K562 (cell line): Measurements from ENCODE around the gene ZNF622. TPM values are rescaled to one million over a fixed set of nuclear protein-coding genes. Genes with fewer than 3 reads are reported as not detected.

Experiments used
- BRD9 ChIP-seq: fragments of 450-650 bp; IDR thresholded peaks from 2 replicates; pipeline ENCODE4 v1.6.1; 2018; ENCODE audit warnings: low read depth; ENCODE audit not compliant: partially characterized antibody
- CHCHD3 ChIP-seq: fragments of 250-450 bp; sonication (Bioruptor Pico); IDR thresholded peaks from 2 replicates; pipeline ENCODE4 v2.1.2; 2022; ENCODE audit warnings: mild to moderate bottlenecking
- CHD1 ChIP-seq: fragments of 200-600 bp; sonication (generic); IDR thresholded peaks from one replicate; pipeline ENCODE4 v1.6.1; 2012; ENCODE audit warnings: mild to moderate bottlenecking, moderate library complexity, low read length, inconsistent platforms
- FOXP1 ChIP-seq: sonication (generic); formaldehyde crosslinking; IDR thresholded peaks from 2 replicates; pipeline ENCODE4 v1.8.0; 2022; ENCODE audit warnings: mild to moderate bottlenecking, missing genetic modification reagents
- KAT7 ChIP-seq: sonication (generic); formaldehyde crosslinking; IDR thresholded peaks from 2 replicates; pipeline ENCODE4 v1.8.0; 2022; ENCODE audit warnings: missing genetic modification reagents, mild to moderate bottlenecking, borderline replicate concordance
- KLF10 ChIP-seq: fragments of 250-450 bp; sonication (Bioruptor Pico); IDR thresholded peaks from 2 replicates; pipeline ENCODE4 v1.6.1; 2021; ENCODE audit warnings: matching md5 sums
- MAFG ChIP-seq: fragments of 450-650 bp; conservative IDR thresholded peaks from 2 replicates; pipeline ENCODE4 v1.6.1; 2016; ENCODE audit warnings: missing genetic modification characterization, missing compliant biosample characterization
- NFIX ChIP-seq: fragments of 250-450 bp; sonication (Bioruptor Pico); IDR thresholded peaks from 2 replicates; pipeline ENCODE4 v1.4.0; 2020; ENCODE audit warnings: low read depth, mild to moderate bottlenecking, moderate library complexity
- NFRKB ChIP-seq: fragments of 450-650 bp; IDR thresholded peaks from 2 replicates; pipeline ENCODE4 v1.6.1; 2016; ENCODE audit warnings: low read depth
- POLR3A ChIP-seq: IDR thresholded peaks from 2 replicates; pipeline ENCODE4 v1.6.1; 2011; ENCODE audit warnings: borderline replicate concordance, mild to moderate bottlenecking, moderate library complexity; ENCODE audit not compliant: insufficient read length, insufficient read depth; ENCODE audit errors: extremely low read depth
- POLR3G ChIP-seq: IDR thresholded peaks from 2 replicates; pipeline ENCODE4 v1.6.1; 2011; ENCODE audit not compliant: insufficient read length, insufficient replicate concordance; ENCODE audit errors: extremely low read depth
- SLC30A9 ChIP-seq: fragments of 250-450 bp; sonication (Bioruptor Pico); IDR thresholded peaks from 2 replicates; pipeline ENCODE4 v1.8.0; 2022; ENCODE audit warnings: mild to moderate bottlenecking, moderate library complexity
- TBL1XR1 ChIP-seq, 2 experiments: IDR thresholded peaks; 2 replicates each; pipeline ENCODE4 v1.6.1; 2012; ENCODE audit warnings: improper control_type of control experiment in 2 of 2, low read length in 2 of 2, mild to moderate bottlenecking in 1 of 2
- TCF7 ChIP-seq: sonication (generic); IDR thresholded peaks from 2 replicates; pipeline ENCODE4 v1.6.1; 2016; ENCODE audit warnings: antibody characterized with exemption, borderline replicate concordance
- U2AF2 ChIP-seq: fragments of 200-400 bp; formaldehyde crosslinking; optimal IDR thresholded peaks from 2 replicates; pipeline ENCODE3; 2017; ENCODE audit warnings: low read depth, mild to moderate bottlenecking, low read length
- ZC3H4 ChIP-seq: sonication (generic); formaldehyde crosslinking; IDR thresholded peaks from 2 replicates; pipeline ENCODE4 v1.9.0; 2021; ENCODE audit warnings: missing genetic modification reagents, borderline replicate concordance
- ZNF23 ChIP-seq: fragments of 250-450 bp; sonication (Bioruptor Pico); IDR thresholded peaks from 2 replicates; pipeline ENCODE4 v1.4.0; 2020; ENCODE audit warnings: mild to moderate bottlenecking
- ZNF253 ChIP-seq: fragments of 250-450 bp; sonication (Bioruptor Pico); conservative IDR thresholded peaks from 2 replicates; pipeline ENCODE4 v1.6.1; 2021; ENCODE audit warnings: mild to moderate bottlenecking
- ZNF586 ChIP-seq: fragments of 450-650 bp; formaldehyde crosslinking; conservative IDR thresholded peaks from 2 replicates; pipeline ENCODE4 v1.4.0; 2020; ENCODE audit warnings: mild to moderate bottlenecking, moderate library complexity
- polyA plus RNA-seq, 8 experiments: library from polyadenylated mRNA; depleted of rRNA in 4 of 8; stranded (reverse) in 5 of 8; unstranded in 3 of 8; fragments of >200 nt; fragmentation: Nextera tagmentation in 2 of 8; fragmentation: Illumina TruSeq in 1 of 8; extraction: Ambion mirVana in 2 of 8; extraction: Trizol in 1 of 8; gene quantifications; 2 replicates each; pipeline versions ENCODE4 v1.2.1 to v1.2.3, GENCODE V29; 2011 to 2014; ENCODE audit warnings: inconsistent platforms in 1 of 8, missing spikeins in 1 of 8
- total RNA-seq, 7 experiments: library from RNA; depleted of rRNA in 6 of 7; stranded (reverse); fragments of >200 nt in 6 of 7; fragmentation: Illumina TruSeq in 2 of 7; extraction: Trizol in 2 of 7; gene quantifications; 2 replicates each; pipeline versions ENCODE4 v1.2.1 to v1.2.3, GENCODE V29; 2011 to 2021; ENCODE audit warnings: low replicate concordance in 1 of 7
- TF ChIP-seq, protein P1 (sequence below), 2 experiments: IDR thresholded peaks; 2 replicates each; pipeline ENCODE4 v1.6.1; 2012; ENCODE audit warnings: improper control_type of control experiment in 2 of 2, low read depth in 2 of 2, low read length in 2 of 2, borderline replicate concordance in 1 of 2
- TF ChIP-seq, protein P2 (sequence below): sonication (generic); IDR thresholded peaks from 2 replicates; pipeline ENCODE4 v1.6.1; 2016
- TF ChIP-seq, protein P3 (sequence below): fragments of 250-450 bp; sonication (Bioruptor Pico); IDR thresholded peaks from 2 replicates; pipeline ENCODE4 v1.8.0; 2021; ENCODE audit warnings: moderate library complexity, mild to moderate bottlenecking, inconsistent platforms
- TF ChIP-seq, protein P4 (sequence below): fragments of 450-650 bp; formaldehyde crosslinking; conservative IDR thresholded peaks from 2 replicates; pipeline ENCODE4 v1.4.0; 2022; ENCODE audit warnings: mild to moderate bottlenecking, missing genetic modification characterization

The ZNF622 gene
- total and polyA plus RNA-seq, 9 of the 15 experiments (the other 6 are each of a cell fraction or from before 2014, with no cell fraction given) = 9.6 to 51.5 (median 32.3) TPM

DNA sequence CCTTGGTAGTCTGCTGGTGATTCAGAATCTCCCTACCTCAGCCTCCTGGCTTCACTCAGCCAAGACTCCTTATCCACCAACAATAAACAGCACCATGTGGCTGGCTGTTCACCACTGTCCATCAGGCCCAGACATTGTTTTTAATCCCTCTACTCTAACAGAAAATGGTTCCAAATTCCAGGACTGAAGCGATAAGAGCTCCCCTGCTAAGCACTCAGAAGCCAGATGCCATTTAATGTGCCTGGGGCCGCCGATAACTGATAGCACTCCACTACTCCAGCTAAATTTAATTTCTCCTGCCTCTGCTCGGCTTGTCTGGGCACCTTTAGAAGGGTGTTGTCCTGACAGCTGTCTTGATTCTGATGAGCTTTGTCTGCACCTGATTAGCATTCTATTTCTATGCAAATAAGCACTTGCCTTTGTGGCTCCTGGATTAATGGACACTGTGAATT lies 47.1 kb downstream of the ZNF622 start (continued):
- TF ChIP-seq U2AF2 (no peak), ZNF586 (no peak), POLR3G (no peak), KAT7 (CRISPR knock-in tag) (no peak), SLC30A9 (CRISPR knock-in tag) (no peak), ZNF23 (CRISPR knock-in tag) (peak; percentile 71), ZNF253 (CRISPR knock-in tag) (no peak), KLF10 (CRISPR knock-in tag) (no peak), TCF7 (no peak), MAFG (tag) (0 out of 2 replicates have a peak, but pooled peaks have one; percentile 26), FOXP1 (peak; percentile 66; the same call in 1 of the 2 replicates), ZC3H4 (CRISPR knock-in tag) (no peak), TBL1XR1 (IDR thresholded peaks at IDR 0.05; ENCODE audit: low read length in 2 of 2) (peak; percentile 66 to 97; a peak in 3 of 4 replicates), NFIX (CRISPR knock-in tag) (no peak), CHCHD3 (CRISPR knock-in tag) (no peak), POLR3A (no peak), BRD9 (peak; percentile 60), CHD1 (no peak), NFRKB (no peak)
- TF ChIP-seq, protein P1, sequence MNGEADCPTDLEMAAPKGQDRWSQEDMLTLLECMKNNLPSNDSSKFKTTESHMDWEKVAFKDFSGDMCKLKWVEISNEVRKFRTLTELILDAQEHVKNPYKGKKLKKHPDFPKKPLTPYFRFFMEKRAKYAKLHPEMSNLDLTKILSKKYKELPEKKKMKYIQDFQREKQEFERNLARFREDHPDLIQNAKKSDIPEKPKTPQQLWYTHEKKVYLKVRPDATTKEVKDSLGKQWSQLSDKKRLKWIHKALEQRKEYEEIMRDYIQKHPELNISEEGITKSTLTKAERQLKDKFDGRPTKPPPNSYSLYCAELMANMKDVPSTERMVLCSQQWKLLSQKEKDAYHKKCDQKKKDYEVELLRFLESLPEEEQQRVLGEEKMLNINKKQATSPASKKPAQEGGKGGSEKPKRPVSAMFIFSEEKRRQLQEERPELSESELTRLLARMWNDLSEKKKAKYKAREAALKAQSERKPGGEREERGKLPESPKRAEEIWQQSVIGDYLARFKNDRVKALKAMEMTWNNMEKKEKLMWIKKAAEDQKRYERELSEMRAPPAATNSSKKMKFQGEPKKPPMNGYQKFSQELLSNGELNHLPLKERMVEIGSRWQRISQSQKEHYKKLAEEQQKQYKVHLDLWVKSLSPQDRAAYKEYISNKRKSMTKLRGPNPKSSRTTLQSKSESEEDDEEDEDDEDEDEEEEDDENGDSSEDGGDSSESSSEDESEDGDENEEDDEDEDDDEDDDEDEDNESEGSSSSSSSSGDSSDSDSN (IDR thresholded peaks at IDR 0.05; ENCODE audit: borderline replicate concordance in 1 of 2, low read depth in 2 of 2, low read length in 2 of 2) = no peak
- TF ChIP-seq, protein P2, sequence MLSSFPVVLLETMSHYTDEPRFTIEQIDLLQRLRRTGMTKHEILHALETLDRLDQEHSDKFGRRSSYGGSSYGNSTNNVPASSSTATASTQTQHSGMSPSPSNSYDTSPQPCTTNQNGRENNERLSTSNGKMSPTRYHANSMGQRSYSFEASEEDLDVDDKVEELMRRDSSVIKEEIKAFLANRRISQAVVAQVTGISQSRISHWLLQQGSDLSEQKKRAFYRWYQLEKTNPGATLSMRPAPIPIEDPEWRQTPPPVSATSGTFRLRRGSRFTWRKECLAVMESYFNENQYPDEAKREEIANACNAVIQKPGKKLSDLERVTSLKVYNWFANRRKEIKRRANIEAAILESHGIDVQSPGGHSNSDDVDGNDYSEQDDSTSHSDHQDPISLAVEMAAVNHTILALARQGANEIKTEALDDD = peak; percentile 40
- TF ChIP-seq, protein P3, sequence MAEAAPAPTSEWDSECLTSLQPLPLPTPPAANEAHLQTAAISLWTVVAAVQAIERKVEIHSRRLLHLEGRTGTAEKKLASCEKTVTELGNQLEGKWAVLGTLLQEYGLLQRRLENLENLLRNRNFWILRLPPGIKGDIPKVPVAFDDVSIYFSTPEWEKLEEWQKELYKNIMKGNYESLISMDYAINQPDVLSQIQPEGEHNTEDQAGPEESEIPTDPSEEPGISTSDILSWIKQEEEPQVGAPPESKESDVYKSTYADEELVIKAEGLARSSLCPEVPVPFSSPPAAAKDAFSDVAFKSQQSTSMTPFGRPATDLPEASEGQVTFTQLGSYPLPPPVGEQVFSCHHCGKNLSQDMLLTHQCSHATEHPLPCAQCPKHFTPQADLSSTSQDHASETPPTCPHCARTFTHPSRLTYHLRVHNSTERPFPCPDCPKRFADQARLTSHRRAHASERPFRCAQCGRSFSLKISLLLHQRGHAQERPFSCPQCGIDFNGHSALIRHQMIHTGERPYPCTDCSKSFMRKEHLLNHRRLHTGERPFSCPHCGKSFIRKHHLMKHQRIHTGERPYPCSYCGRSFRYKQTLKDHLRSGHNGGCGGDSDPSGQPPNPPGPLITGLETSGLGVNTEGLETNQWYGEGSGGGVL (CRISPR knock-in tag) = no peak; the same call in 1 of the 2 replicates
- TF ChIP-seq, protein P4, sequence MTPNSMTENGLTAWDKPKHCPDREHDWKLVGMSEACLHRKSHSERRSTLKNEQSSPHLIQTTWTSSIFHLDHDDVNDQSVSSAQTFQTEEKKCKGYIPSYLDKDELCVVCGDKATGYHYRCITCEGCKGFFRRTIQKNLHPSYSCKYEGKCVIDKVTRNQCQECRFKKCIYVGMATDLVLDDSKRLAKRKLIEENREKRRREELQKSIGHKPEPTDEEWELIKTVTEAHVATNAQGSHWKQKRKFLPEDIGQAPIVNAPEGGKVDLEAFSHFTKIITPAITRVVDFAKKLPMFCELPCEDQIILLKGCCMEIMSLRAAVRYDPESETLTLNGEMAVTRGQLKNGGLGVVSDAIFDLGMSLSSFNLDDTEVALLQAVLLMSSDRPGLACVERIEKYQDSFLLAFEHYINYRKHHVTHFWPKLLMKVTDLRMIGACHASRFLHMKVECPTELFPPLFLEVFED (CRISPR knock-in tag) = 0 out of 2 replicates have a peak, but pooled peaks have one; percentile 52
